Left kidney (tissue), 2 donors: ENCODE measurements around the gene FXR2. TPM values are rescaled to one million over a fixed set of nuclear protein-coding genes. Genes with fewer than 3 reads are reported as not detected.

Experiments
- DNase-seq: peaks from one replicate; pipeline ENCODE4 v3.0.0-alpha.2; 2013
- polyA plus RNA-seq: library from polyadenylated mRNA; unstranded; fragments of 120-200 nt; gene quantifications from one replicate; pipeline ENCODE4 v1.2.1, GENCODE V29; 2013; ENCODE audit not compliant: insufficient read length

Gene FXR2
- polyA plus RNA-seq, 1 donor = 54.8 TPM

- no peak for DNase-seq
Measured at GRCh38 chr17:7589891-7590691, 24.6 kb downstream of the FXR2 start, which contains the start of gene SOX15. SOX15 (minus strand) TSS chr17:7590094; CDS start chr17:7589676, 418 bp downstream.

- peak; percentile 86 for DNase-seq
Measured at GRCh38 chr17:7589204-7589868, 25.4 kb downstream of the FXR2 start.

- DNase-seq = no peak
Measured at GRCh38 chr17:7588553-7589203, 26.0 kb downstream of the FXR2 start.

DNA sequence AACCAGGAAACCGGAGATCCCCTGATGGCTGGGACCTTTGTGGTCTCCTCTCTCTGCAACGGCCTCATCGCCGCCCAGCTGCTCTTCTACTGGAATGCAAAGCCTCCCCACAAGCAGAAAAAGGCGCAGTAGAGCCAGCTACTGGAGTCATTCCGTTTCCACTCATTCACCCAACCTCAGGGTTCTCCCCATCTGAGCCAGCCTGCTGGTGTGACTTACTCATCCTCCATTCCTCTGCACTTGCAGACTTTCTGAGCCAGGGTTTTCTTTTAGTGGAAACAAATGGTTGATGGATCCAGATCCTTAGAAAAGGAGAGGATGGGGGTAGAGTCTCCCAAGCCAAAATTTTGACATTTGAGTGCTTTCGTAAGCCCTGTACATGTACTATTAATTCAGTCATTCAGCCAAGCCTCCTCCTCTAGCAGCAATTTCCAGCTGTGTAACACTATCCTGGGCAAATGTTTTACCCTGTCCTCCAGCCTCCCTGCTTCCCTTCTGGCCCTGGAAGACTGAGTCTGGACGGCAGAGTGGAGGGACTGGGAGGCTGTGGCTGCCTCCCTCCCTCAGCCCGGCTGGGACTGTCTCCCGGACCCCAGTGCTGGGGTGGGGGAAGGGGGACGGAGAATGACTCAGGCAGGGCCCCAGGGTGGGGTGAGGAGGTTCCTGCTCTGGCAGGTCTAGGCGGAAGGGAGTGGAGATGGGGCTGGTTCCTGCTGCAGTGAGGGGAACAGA, 27.1 kb downstream of the FXR2 start:
- no peak for DNase-seq

- no peak for DNase-seq
Measured at GRCh38 chr17:7586673-7587419, 27.9 kb downstream of the FXR2 start.

DNA sequence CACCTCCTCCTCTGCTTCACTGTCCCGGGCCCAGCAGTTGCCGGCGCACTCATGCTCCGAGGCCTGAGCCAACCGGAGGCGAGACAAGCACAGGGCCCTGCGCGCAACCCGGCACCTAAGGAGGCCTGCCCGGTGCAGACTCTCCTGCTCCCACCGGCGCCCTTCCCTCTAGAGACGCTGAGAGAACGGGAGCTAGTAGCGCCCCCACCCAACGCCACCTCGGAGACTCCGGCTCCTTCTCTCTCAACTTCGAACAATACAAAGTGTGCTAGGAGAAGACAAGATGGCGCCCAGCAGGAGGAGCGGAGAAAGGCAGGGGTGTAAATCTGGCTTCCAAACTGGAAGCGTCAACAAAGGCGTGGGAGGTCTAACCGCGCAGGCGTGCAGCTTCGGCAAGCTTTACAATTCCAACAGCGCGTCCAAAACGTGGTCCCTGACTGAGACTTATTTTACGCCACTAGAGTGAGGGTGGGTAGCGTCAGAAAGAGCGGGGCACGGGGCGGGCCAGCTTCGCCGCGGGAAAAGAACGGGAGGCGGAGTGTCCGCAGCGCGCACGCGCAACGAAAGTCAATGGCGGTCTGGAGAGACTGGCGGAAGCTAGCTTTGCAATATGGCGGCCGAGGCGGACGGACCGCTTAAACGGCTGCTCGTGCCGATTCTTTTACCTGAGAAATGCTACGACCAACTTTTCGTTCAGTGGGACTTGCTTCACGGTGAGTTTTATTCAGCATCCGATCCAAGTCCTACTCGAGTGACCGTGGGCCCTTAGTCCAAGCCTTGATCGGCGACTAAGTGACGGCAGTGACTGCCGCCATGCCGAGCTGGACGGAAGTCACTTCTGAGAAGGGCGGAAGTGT, 31.2 kb downstream of the FXR2 start, which contains the start of gene MPDU1:
TSS of gene MPDU1 (plus strand) at position 600 of the 857 bp plus-strand sequence. CDS start at position 611, 11 bp downstream.
- DNase-seq = peak; percentile 97

DNA sequence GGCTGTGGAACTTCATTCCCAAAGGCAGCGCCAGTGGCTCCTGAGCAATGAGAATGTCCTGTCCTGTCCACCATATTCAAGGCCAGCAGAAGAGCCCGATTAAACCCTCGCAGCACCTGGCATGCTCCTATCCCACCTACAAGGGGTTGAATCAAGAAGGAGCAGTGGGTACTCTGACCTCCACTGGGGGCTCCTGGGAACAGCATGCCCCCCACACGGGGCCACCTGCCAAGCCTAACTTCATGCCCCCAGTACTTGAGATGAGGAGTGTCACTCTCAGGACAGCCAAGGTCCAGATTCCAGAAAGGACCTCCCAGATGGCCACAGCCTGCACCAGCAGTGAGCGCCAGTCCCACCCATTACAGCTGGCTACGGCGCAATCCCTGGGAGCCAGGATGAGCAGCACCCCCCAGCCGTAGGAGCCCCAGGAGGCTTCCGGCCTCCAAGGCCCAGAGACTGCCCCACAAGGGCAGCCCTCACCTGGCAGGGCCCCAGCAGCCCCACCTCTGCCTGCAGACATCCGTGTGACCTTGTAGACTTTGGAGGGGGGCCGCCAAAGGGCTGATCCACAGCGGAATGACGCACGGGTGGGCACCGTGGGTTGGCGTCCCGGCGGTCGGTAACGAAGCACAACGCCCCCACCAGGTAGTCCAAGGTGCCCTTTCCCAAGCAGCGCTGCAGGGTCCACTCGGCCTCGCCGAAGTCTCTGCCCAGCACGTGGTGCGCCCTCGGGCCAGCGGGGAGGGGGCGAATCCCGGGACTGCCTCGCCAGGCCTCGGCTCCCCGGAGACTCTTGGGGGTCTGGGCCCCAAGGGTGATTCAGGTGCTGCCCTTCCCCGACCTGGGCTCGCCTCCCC, 32.1 kb downstream of the FXR2 start:
- no peak for DNase-seq

GRCh38 chr17:7580604-7581575, 33.8 kb downstream of the FXR2 start:
- DNase-seq = no peak

- DNase-seq = no peak
Measured at GRCh38 chr17:7579834-7580603, 34.7 kb downstream of the FXR2 start.

DNA sequence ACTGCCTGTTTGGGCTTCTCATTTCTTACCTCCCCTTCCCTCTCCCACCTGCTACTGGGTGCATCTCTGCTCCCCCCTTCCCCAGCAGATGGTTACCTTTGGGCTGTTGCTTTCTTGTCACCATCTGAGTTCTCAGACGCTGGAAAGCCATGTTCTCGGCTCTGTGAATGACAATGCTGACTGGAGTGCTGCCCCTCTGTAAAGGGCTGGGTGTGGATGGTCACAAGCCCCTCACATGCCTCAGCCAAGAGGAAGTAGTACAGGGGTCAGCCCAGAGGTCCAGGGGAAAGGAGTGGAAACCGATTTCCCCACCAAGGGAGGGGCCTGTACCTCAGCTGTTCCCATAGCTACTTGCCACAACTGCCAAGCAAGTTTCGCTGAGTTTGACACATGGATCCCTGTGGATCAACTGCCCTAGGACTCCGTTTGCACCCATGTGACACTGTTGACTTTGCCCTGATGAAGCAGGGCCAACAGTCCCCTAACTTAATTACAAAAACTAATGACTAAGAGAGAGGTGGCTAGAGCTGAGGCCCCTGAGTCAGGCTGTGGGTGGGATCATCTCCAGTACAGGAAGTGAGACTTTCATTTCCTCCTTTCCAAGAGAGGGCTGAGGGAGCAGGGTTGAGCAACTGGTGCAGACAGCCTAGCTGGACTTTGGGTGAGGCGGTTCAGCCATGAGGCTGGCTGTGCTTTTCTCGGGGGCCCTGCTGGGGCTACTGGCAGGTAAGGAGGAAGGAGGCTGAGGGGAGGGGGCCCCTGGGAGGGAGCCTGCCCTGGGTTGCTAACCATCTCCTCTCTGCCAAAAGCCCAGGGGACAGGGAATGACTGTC, 35.5 kb downstream of the FXR2 start, which contains the start of gene CD68:
TSS of gene CD68 (plus strand) at position 638 of the 833 bp plus-strand sequence. CDS start at position 678, 40 bp downstream.
- DNase-seq = no peak

- DNase-seq = no peak
Measured at GRCh38 chr17:7577327-7578199, 37.1 kb downstream of the FXR2 start.

GRCh38 chr17:7576432-7576937, 38.2 kb downstream of the FXR2 start:
- no peak for DNase-seq

- DNase-seq = no peak
Measured at GRCh38 chr17:7575959-7576358, 38.7 kb downstream of the FXR2 start.

DNA sequence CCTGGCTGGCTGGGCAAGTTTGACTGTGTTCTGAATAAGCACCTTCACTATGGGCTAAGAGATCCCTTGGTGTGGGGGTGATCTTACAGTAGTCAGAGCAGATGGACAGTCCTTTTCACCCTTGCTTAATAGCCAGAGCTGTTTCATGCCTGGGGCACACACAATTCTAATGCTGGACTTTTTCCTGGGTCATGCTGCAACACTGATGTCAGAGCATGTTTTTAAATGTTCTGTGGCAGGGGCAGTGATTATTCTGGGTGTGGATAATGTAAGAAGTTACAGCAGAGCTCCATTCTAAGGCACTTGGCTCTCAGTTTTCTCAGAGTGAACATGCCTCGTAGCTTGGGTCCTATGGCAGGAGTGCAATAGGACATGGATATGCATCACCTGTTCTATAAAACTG, 39.2 kb downstream of the FXR2 start:
- no peak for DNase-seq
